Pancreas (tissue), 10 donors: ENCODE data around the gene CETP. TPM values are rescaled to one million over a fixed set of nuclear protein-coding genes. Genes with fewer than 3 reads are reported as not detected.

Source experiments
- ATAC-seq, 4 donors: fragments of 200-7000 bp; cut with Tn5 transposase; one replicate each; pipeline versions ENCODE4 v1.8.0 to v1.9.1; 2020; ENCODE audit warnings: mild to moderate bottlenecking in 4 of 4, moderate library complexity in 4 of 4
- DNase-seq, 6 donors: peaks; one replicate each; pipeline ENCODE4 v3.0.0-alpha.2; 2020
- FAIRE-seq: peaks from 2 replicates; lab custom pipeline; 2012; peaks lifted over from hg19 to GRCh38; lab: Jason Lieb, UNC
- H3K27ac ChIP-seq, 4 donors: fragments of 200-600 bp; sonication (generic); 1 replicate in 3 of 4; 2 replicates in 1 of 4; pipeline versions ENCODE4 v1.5.0 to v1.8.0; 2020
- H3K27me3 ChIP-seq, 4 donors: fragments of 200-600 bp; one replicate each; pipeline ENCODE4 v1.8.0; 2021
- H3K36me3 ChIP-seq, 3 donors: fragments of 200-600 bp; sonication (generic) in 1 of 3; one replicate each; pipeline versions ENCODE4 v1.5.0 to v1.8.0; 2020 to 2021
- H3K4me1 ChIP-seq, 3 donors: fragments of 200-600 bp; one replicate each; pipeline ENCODE4 v1.8.0; 2021
- H3K4me3 ChIP-seq, 4 donors: fragments of 200-600 bp; sonication (generic) in 2 of 4; one replicate each; pipeline versions ENCODE4 v1.5.0 to v1.8.0; 2020 to 2021
- H3K9me3 ChIP-seq, 4 donors: fragments of 200-600 bp; one replicate each; pipeline ENCODE4 v1.8.0; 2021
- WGBS, 2 donors: extraction: QIAGEN DNeasy Blood & Tissue Kit; methylation state at CpG; one replicate each; pipeline ENCODE4 v1.1.7; 2013; 5-methylcytosine and 5-hydroxymethylcytosine counted together
- intact Hi-C, 3 donors: fragments of 100-400 bp; cut with DNase I; formaldehyde crosslinking; loops; one replicate each; pipeline versions ENCODE4 v1.11.1 to v1.14.2; 2022
- polyA plus RNA-seq, 2 donors: library from polyadenylated mRNA; stranded (reverse); fragments of 200-250 nt; gene quantifications; one replicate each; pipeline ENCODE4 v1.2.3, GENCODE V29; 2013
- total RNA-seq, 6 donors: library from RNA; stranded (reverse); fragmentation: NEBNext Ultra II Directional in 4 of 6; extraction: Animal tissue kit (Norgen Biotek cat#: 25700) in 4 of 6; gene quantifications; one replicate each; pipeline versions ENCODE4 v1.2.1 to v1.2.4, GENCODE V29; 2021 to 2023
- TF ChIP-seq, protein P1 (sequence below), 4 donors: fragments of 200-600 bp; sonication (generic) in 3 of 4; IDR thresholded peaks; one replicate each; pipeline versions ENCODE4 v1.5.0 to v1.8.0; 2021; ENCODE audit warnings: antibody characterized with exemption in 4 of 4
- donor health status: healthy with polysubstance abuse.
- donor health status: DM: no; HTN: no; CAD: no; lungs with moderate emphysema.
- donor health status: DM: no; HTN: no; CAD: no.
- donor health status: control.
- donor health status: control.
- donor health status: Bipolar disorder and iron deficiency.
- donor health status: DM: yes; HTN: yes; CAD: no.
- donor health status: DM: no; HTN: no; CAD: no.
- donor health status: DM: no; HTN: no; CAD: no.
- donor health status: DM: yes; HTN: yes; CAD: no.

The CETP gene
- total and polyA plus RNA-seq, 8 donors, result 0.12 to 1.0 (median 0.26) TPM; not detected in 1

DNA sequence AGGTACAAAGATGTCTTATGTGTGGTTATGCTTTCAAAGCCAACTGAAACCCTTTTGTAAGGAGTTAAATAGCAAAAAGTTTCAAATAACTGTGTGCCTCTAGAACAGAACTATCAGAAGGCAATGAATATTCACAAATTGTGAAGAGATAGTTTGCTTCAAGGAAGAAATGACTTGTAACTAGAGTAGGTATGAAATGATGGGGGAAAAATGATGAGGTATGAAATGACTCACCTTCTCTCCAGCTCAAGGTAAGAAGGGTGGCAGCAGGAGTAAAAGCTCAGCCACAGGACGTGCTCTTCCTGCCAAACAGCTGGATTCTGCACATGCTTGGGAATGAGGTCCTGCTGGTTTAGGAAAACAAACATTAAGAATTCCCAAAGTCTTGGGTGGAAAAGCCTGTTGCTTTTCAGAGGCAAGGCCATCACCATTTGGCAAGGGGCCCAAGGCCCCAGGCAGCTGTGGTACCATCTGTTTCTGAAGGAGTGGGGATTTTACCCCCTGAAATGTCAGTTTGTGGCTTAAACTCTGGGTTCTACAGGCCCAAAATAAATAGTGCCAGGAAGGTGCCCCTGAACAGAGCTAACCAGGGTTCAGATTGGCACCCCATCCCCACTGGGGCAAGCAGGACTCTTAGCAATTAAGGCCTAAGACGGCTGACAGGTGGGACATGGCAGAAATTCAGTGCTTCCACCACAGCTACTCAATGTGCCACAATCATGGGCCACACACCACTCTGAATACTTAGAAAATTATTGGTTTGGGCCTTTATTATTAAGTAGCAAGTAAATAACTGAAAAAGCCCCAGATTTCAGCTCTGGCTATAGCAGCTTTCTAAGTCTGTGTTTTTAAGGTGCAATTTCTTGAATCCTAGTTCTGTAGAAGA, 16.6 kb upstream of the CETP start:
- Histone ChIP-seq H3K4me3 (no peak overlapping the region), H3K9me3 (no peaks in the 10 kb centered on the region), H3K27me3 (no peaks in the 10 kb centered on the region), H3K36me3 (peaks cover 11 to 51% (median 48%) of the 10 kb centered on the region in 3 donors), H3K4me1 (peaks cover 22 to 46% (median 25%) of the 10 kb centered on the region in 3 donors), H3K27ac (peak overlapping the region; percentile 14 to 65 (median 50))
- TF ChIP-seq, protein P1, sequence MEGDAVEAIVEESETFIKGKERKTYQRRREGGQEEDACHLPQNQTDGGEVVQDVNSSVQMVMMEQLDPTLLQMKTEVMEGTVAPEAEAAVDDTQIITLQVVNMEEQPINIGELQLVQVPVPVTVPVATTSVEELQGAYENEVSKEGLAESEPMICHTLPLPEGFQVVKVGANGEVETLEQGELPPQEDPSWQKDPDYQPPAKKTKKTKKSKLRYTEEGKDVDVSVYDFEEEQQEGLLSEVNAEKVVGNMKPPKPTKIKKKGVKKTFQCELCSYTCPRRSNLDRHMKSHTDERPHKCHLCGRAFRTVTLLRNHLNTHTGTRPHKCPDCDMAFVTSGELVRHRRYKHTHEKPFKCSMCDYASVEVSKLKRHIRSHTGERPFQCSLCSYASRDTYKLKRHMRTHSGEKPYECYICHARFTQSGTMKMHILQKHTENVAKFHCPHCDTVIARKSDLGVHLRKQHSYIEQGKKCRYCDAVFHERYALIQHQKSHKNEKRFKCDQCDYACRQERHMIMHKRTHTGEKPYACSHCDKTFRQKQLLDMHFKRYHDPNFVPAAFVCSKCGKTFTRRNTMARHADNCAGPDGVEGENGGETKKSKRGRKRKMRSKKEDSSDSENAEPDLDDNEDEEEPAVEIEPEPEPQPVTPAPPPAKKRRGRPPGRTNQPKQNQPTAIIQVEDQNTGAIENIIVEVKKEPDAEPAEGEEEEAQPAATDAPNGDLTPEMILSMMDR (IDR thresholded peaks at IDR 0.05), result no peak
- intact Hi-C loops, result no loop called here
- DNase-seq (peak in 3 of 6 donors; percentile 57 to 69 (median 68)), ATAC-seq (peak; percentile 5 to 25 (median 20)), FAIRE-seq (no peak)
- 22 to 27% methylated on average over 2 of the region's 2 CpGs for WGBS, 2 donors

GRCh38 chr16:56945847-56946527, 15.8 kb upstream of the CETP start:
- DNase-seq, result no peak
- intact Hi-C loops, result no loop called here
- H3K27me3 ChIP-seq, result no peaks in the 10 kb centered on the region
- WGBS, 2 donors, result 28 to 31% methylated on average over 12 of the region's 12 CpGs
- FAIRE-seq, result no peak
- no peaks in the 10 kb centered on the region for H3K9me3 ChIP-seq
- H3K4me3 ChIP-seq, result no peak overlapping the region
- peaks cover 22 to 39% (median 23%) of the 10 kb centered on the region in 3 donors for H3K4me1 ChIP-seq
- ATAC-seq, result peak; percentile 6 to 31 (median 18)
- peaks cover 7 to 43% (median 40%) of the 10 kb centered on the region in 3 donors for H3K36me3 ChIP-seq
- TF ChIP-seq, protein P1 (IDR thresholded peaks at IDR 0.05), result no peak
- peak overlapping the region; percentile 17 to 51 (median 38) for H3K27ac ChIP-seq

- intact Hi-C loops, result no loop called here
- Histone ChIP-seq H3K9me3 (no peaks in the 10 kb centered on the region), H3K4me1 (peaks cover 18 to 29% (median 19%) of the 10 kb centered on the region in 3 donors), H3K36me3 (peaks cover 3 to 33% (median 31%) of the 10 kb centered on the region in 3 donors), H3K27ac (peak overlapping the region in 3 of 4 donors; percentile 17 to 51 (median 37)), H3K4me3 (no peak overlapping the region), H3K27me3 (no peaks in the 10 kb centered on the region)
- FAIRE-seq (no peak), DNase-seq (peak in 3 of 6 donors; percentile 51 to 64 (median 57)), ATAC-seq (peak in 3 of 4 donors; percentile 2 to 8 (median 7))
- TF ChIP-seq, protein P1 (IDR thresholded peaks at IDR 0.05), result no peak
- 37 to 43% methylated on average over 10 of the region's 10 CpGs for WGBS, 2 donors
Measured at GRCh38 chr16:56946767-56947603, 14.8 kb upstream of the CETP start.

DNA sequence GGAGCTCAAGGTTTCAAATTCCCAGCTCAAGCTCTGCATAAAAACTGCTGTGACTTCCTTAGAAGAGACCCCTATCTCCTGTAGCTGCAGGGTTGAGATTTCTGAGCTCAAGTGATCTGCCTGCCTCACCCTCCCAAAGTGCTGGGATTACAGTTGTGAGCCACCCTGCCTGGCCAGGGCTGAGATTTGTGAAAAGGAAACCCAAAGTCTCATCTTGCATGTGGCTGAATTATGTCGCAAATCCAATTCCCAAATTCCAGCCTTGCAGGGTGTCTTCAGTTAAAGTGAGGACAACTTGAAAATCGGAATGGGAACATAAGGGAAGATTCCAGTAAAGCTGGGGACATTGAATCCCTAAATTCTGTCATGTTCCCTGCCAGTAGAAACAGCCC, 14.2 kb upstream of the CETP start:
- peak in 1 of 4 donors; percentile 0 for ATAC-seq
- TF ChIP-seq, protein P1 (IDR thresholded peaks at IDR 0.05), result no peak
- FAIRE-seq, result no peak
- H3K9me3 ChIP-seq, result no peaks in the 10 kb centered on the region
- H3K27me3 ChIP-seq, result no peaks in the 10 kb centered on the region
- H3K4me3 ChIP-seq, result no peak overlapping the region
- H3K4me1 ChIP-seq, result peaks cover 13 to 29% (median 16%) of the 10 kb centered on the region in 3 donors
- peak overlapping the region in 1 of 4 donors; percentile 20 for H3K27ac ChIP-seq
- H3K36me3 ChIP-seq, result peaks cover 3 to 27% (median 25%) of the 10 kb centered on the region in 3 donors
- DNase-seq, result no peak
- intact Hi-C loops, result no loop called here
- WGBS, 2 donors, result 34 to 44% methylated on average over 2 of the region's 2 CpGs
